LNCAP (cell line): ENCODE measurements around the gene PCDHGB5.

Experiments used
- TF ChIP-seq, protein P1 (sequence below): fragments of 450-650 bp; IDR thresholded peaks from 2 replicates; pipeline ENCODE4 v1.5.1; 2017; ENCODE audit warnings: mild to moderate bottlenecking

Gene PCDHGB5

DNA sequence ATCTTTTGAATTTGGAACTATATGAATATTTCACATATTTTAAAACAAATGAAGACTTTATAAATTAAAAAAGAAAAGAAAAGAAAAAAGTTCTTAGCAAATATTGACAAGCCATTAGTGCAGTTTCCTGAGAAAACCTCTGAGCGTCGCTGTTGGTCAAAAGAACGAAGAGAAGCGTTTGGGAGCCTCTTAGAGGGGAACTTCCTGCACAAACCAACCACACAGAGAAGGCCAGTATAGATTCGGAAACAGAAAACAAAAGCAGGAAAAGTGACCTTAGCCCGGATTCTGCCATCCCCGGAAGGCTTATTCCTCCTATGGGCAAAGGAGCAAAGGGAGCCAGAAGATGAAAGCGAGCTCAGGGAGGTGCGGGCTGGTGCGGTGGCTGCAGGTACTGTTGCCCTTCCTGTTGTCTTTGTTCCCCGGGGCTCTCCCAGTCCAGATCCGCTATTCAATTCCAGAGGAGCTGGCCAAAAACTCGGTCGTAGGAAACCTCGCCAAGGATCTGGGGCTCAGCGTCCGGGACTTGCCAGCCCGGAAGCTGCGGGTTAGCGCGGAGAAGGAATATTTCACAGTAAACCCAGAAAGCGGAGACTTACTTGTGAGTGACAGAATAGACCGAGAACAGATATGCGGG lies 37.8 kb upstream of the PCDHGB5 start, which contains the start of gene PCDHGB2:
PCDHGB2 (plus strand) TSS at position 205 of the 637 bp plus-strand sequence; CDS start at position 347, 142 bp downstream.
- TF ChIP-seq, protein P1, sequence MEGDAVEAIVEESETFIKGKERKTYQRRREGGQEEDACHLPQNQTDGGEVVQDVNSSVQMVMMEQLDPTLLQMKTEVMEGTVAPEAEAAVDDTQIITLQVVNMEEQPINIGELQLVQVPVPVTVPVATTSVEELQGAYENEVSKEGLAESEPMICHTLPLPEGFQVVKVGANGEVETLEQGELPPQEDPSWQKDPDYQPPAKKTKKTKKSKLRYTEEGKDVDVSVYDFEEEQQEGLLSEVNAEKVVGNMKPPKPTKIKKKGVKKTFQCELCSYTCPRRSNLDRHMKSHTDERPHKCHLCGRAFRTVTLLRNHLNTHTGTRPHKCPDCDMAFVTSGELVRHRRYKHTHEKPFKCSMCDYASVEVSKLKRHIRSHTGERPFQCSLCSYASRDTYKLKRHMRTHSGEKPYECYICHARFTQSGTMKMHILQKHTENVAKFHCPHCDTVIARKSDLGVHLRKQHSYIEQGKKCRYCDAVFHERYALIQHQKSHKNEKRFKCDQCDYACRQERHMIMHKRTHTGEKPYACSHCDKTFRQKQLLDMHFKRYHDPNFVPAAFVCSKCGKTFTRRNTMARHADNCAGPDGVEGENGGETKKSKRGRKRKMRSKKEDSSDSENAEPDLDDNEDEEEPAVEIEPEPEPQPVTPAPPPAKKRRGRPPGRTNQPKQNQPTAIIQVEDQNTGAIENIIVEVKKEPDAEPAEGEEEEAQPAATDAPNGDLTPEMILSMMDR = peak; percentile 14; the same call in 1 of the 2 replicates

DNA sequence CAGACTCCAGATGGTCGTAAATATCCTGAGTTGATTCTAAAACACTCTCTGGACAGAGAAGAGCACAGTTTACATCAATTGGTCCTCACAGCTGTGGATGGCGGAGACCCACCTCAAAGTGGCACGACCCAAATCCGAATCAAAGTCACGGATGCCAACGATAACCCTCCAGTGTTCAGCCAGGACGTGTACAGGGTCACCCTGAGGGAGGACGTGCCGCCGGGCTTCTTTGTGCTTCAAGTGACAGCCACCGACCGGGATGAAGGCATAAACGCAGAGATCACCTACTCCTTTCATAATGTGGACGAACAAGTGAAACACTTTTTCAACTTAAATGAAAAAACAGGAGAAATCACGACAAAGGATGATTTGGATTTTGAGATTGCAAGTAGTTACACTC lies 37.1 kb upstream of the PCDHGB5 start:
- TF ChIP-seq, protein P1 = no peak

DNA sequence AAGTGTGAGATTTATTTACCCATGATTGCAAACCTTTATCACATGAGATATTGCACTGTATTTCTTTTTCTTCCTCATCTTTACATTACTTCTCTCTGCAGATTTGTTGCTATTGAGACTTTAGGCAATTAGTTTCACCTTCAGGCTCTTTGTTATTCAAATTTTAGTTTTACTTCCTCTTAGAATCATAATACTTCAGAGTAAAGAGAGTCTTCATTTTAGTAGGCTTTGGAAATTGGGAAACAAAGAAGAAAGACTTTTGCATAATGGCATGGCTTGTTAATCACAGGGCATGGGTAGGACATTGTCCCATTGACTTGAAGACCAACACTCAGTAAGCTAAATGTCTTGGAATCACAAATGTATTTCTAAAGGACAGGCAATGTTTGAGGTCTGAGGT lies 35.0 kb upstream of the PCDHGB5 start:
- TF ChIP-seq, protein P1 = no peak

DNA sequence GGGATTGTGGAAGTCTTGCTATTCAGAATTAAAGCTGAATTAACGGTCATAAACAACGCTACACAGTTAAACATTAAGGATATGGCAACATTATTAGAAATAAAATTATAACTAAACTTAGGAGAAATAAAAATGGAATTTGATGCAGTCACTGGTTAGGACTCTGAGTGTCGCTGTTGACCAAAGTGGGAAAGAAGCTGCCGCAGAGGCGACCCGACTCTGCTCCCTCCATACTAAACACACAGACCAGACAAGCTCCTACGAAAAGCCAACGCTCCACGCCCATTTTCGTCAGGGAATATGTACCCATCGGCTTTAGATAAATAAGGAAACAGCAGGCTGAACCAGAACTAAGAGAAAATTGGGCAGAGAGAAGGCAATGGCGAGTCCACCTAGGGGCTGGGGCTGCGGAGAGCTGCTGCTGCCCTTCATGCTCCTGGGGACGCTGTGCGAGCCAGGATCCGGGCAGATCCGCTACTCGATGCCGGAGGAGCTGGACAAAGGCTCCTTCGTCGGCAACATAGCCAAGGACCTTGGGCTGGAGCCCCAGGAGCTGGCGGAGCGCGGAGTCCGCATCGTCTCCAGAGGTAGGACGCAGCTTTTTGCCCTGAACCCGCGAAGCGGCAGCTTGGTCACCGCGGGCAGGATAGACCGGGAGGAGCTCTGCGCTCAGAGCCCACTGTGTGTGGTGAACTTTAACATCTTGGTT lies 33.6 kb upstream of the PCDHGB5 start, which contains the start of gene PCDHGA5:
PCDHGA5 (plus strand) TSS at position 211 of the 709 bp plus-strand sequence; CDS start at position 380, 169 bp downstream.
- TF ChIP-seq, protein P1 = peak; percentile 33; the same call in 1 of the 2 replicates

DNA sequence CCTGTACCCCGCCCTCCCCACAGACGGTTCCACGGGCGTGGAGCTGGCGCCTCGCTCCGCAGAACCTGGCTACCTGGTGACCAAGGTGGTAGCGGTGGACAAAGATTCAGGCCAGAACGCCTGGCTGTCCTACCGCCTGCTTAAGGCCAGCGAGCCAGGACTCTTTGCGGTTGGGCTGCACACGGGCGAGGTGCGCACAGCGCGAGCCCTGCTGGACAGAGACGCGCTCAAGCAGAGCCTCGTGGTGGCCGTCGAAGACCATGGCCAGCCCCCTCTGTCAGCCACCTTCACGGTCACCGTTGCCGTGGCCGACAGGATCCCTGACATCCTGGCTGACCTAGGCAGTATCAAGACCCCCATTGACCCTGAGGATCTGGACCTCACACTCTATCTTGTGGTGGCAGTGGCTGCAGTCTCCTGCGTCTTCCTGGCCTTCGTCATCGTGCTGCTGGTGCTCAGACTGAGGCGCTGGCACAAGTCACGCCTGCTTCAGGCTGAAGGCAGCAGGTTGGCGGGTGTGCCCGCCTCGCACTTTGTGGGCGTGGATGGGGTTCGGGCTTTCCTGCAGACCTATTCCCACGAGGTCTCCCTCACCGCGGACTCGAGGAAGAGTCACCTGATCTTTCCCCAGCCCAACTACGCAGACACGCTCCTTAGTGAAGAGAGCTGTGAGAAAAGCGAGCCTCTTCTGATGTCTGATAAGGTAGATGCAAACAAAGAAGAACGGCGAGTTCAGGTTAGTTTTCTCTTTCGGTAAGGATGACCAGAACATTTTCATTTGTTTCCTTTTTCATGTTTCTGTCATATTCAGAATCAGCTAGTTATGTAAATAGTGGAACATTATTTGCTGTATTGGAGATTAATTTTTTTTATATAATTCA lies 31.5 kb upstream of the PCDHGB5 start:
- TF ChIP-seq, protein P1 = no peak

DNA sequence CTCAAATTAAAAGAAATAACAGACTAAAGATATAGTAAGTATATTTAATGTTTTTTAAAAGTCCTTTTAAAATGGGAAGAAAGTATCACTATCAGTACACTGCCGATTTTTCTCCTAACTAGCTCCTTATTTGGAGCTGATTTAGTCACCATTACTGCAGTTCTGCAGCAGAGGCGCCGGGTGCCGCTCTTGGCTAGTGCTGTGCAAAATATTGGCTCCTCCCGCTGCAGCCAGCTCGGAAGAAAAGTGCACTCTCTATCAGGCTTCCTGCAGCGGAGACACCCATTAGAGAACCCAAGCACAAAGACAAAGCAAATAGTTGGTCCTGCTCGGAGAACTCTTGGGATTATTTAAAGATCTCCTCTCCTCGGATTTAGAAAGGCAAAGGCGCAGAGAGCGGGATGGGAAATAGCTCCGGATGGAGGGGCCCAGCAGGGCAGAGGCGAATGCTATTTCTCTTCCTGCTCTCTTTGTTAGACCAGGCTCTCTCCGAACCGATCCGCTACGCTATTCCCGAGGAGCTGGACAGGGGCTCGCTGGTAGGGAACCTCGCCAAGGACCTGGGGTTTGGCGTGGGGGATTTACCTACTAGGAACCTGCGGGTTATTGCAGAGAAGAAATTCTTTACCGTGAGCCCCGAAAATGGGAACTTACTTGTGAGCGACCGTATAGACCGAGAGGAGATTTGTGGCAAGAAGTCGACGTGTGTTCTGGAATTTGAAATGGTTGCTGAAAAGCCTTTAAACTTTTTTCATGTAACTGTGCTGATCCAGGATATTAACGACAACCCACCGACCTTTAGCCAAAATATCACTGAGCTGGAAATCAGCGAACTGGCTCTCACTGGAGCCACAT lies 27.5 kb upstream of the PCDHGB5 start, which contains the start of gene PCDHGB3:
PCDHGB3 (plus strand) TSS at position 249 of the 855 bp plus-strand sequence; CDS start at position 402, 153 bp downstream.
- TF ChIP-seq, protein P1 = no peak
